SK-N-SH (cell line): Measurements from ENCODE around the gene ANKRD13B. TPM values are rescaled to one million over a fixed set of nuclear protein-coding genes. Genes with fewer than 3 reads are reported as not detected.

ENCODE experiments used
- CTCF ChIA-PET: fragments of 300-600, 350-600 bp; formaldehyde crosslinking; extraction: SDS; loops from one replicate; lab custom pipeline; 2021; lab: Yijun Ruan, JAX
- POLR2A ChIA-PET: fragments of 350-600 bp; sonication (Branson Sonifier 250); formaldehyde crosslinking; extraction: SDS; loops from one replicate; lab custom pipeline; 2020; ENCODE audit warnings: antibody characterized with exemption, inconsistent platforms; lab: Yijun Ruan, JAX
- DNase-seq: peaks from one replicate; pipeline ENCODE4 v3.0.0; 2012
- H2AFZ ChIP-seq: fragments of 200-600 bp; sonication (generic); 2 replicates; pipeline ENCODE4 v1.8.1; 2016; ENCODE audit warnings: antibody characterized with exemption, mild to moderate bottlenecking, low read depth
- H3F3A ChIP-seq: fragments of 200-600 bp; sonication (generic); replicated peaks from 2 replicates; pipeline ENCODE3; 2016; ENCODE audit warnings: antibody characterized with exemption, mild to moderate bottlenecking; ENCODE audit not compliant: insufficient read depth
- H3K27ac ChIP-seq, 2 experiments: fragments of 200-500 bp in 1 of 2; fragments of 200-600 bp in 1 of 2; sonication (Bioruptor generic) in 1 of 2; sonication (generic), shearing (Covaris generic) in 1 of 2; 2 replicates each; pipeline versions ENCODE4 v1.5.1 to v1.6.1; 2014 to 2016; ENCODE audit warnings: low read depth in 2 of 2, inconsistent platforms in 1 of 2, low read length in 1 of 2, mild to moderate bottlenecking in 1 of 2, mixed read lengths in 1 of 2
- H3K27me3 ChIP-seq: fragments of 200-600 bp; sonication (generic), shearing (Covaris generic); 2 replicates; pipeline ENCODE4 v1.6.1; 2016; ENCODE audit warnings: mixed run types; ENCODE audit not compliant: insufficient read depth
- H3K36me3 ChIP-seq, 2 experiments: fragments of 200-500 bp in 1 of 2; fragments of 200-600 bp in 1 of 2; sonication (Bioruptor generic) in 1 of 2; sonication (generic) in 1 of 2; replicated peaks in 1 of 2; 2 replicates each; pipeline versions ENCODE3 to v1.5.1; 2014 to 2016; ENCODE audit warnings: low read length in 1 of 2, mild to moderate bottlenecking in 1 of 2; ENCODE audit not compliant: insufficient read depth in 2 of 2, control insufficient read depth in 1 of 2
- H3K4me1 ChIP-seq, 2 experiments: fragments of 200-500 bp in 1 of 2; fragments of 200-600 bp in 1 of 2; sonication (Bioruptor generic) in 1 of 2; sonication (generic), shearing (Covaris generic) in 1 of 2; 2 replicates each; pipeline versions ENCODE4 v1.5.1 to v1.6.1; 2014 to 2016; ENCODE audit warnings: low read depth in 1 of 2, low read length in 1 of 2, mixed run types in 1 of 2; ENCODE audit not compliant: insufficient read depth in 2 of 2, control insufficient read depth in 1 of 2
- H3K4me2 ChIP-seq: fragments of 200-600 bp; sonication (generic), shearing (Covaris generic); 2 replicates; pipeline ENCODE4 v1.6.1; 2017; ENCODE audit warnings: mixed run types
- H3K4me3 ChIP-seq, 2 experiments: fragments of 200-500 bp in 1 of 2; fragments of 200-600 bp in 1 of 2; sonication (Bioruptor generic) in 1 of 2; sonication (generic), shearing (Covaris generic) in 1 of 2; 2 replicates each; pipeline versions ENCODE4 v1.5.1 to v1.8.1; 2014 to 2016; ENCODE audit warnings: low read depth in 2 of 2, inconsistent platforms in 1 of 2, low read length in 1 of 2, mild to moderate bottlenecking in 1 of 2, mixed read lengths in 1 of 2, moderate library complexity in 1 of 2
- H3K79me2 ChIP-seq: fragments of 200-600 bp; sonication (generic); 2 replicates; pipeline ENCODE4 v1.8.1; 2017; ENCODE audit warnings: mild to moderate bottlenecking; ENCODE audit not compliant: insufficient read depth
- H3K9ac ChIP-seq: fragments of 200-600 bp; sonication (generic); 2 replicates; pipeline ENCODE4 v1.6.1; 2017; ENCODE audit warnings: mixed run types
- H3K9me2 ChIP-seq: fragments of 200-600 bp; sonication (generic); 2 replicates; pipeline ENCODE4 v1.6.1; 2017; ENCODE audit warnings: mixed run types
- H3K9me3 ChIP-seq: fragments of 200-600 bp; sonication (generic); 2 replicates; pipeline ENCODE4 v1.6.1; 2017; ENCODE audit warnings: mixed run types, mild to moderate bottlenecking, moderate library complexity
- H4K20me1 ChIP-seq: fragments of 200-600 bp; sonication (generic); 2 replicates; pipeline ENCODE4 v1.6.1; 2017; ENCODE audit warnings: mild to moderate bottlenecking, mixed run types; ENCODE audit not compliant: insufficient read depth
- CHD2 ChIP-seq: fragments of 150-350 bp; IDR thresholded peaks from 2 replicates; pipeline ENCODE4 v1.6.1; 2018; ENCODE audit warnings: low read length; ENCODE audit not compliant: partially characterized antibody
- CTCF ChIP-seq: fragments of 200-600 bp; sonication (generic); IDR thresholded peaks from 2 replicates; pipeline ENCODE4 v1.6.1; 2017; ENCODE audit warnings: antibody characterized with exemption, mild to moderate bottlenecking, moderate library complexity
- ELF1 ChIP-seq: IDR thresholded peaks from 2 replicates; pipeline ENCODE4 v1.4.0; 2012
- FOXJ3 ChIP-seq: sonication (generic); formaldehyde crosslinking; IDR thresholded peaks from 2 replicates; pipeline ENCODE4 v1.5.1; 2020; ENCODE audit warnings: mild to moderate bottlenecking, missing genetic modification reagents
- JUND ChIP-seq: IDR thresholded peaks from 2 replicates; pipeline ENCODE4 v1.4.0; 2012
- MAX ChIP-seq: IDR thresholded peaks from 2 replicates; pipeline ENCODE4 v1.4.0; 2012; ENCODE audit warnings: low read depth
- MXI1 ChIP-seq: IDR thresholded peaks from 2 replicates; pipeline ENCODE4 v1.6.1; 2012; ENCODE audit warnings: mild to moderate bottlenecking, low read depth, low read length, improper control_type of control experiment
- NRF1 ChIP-seq: IDR thresholded peaks from 2 replicates; pipeline ENCODE4 v1.6.1; 2012; ENCODE audit warnings: low read depth, mild to moderate bottlenecking, low read length
- POLR2AphosphoS5 ChIP-seq: IDR thresholded peaks from 2 replicates; pipeline ENCODE4 v1.6.1; 2012; ENCODE audit warnings: low read depth, low read length
- RAD21 ChIP-seq: IDR thresholded peaks from 2 replicates; pipeline ENCODE4 v1.6.1; 2012; ENCODE audit warnings: mild to moderate bottlenecking, low read length
- RFX5 ChIP-seq: IDR thresholded peaks from 2 replicates; pipeline ENCODE4 v1.6.1; 2012; ENCODE audit warnings: mild to moderate bottlenecking, improper control_type of control experiment, low read length
- SMC3 ChIP-seq: IDR thresholded peaks from 2 replicates; pipeline ENCODE4 v1.6.1; 2012; ENCODE audit warnings: low read depth, low read length, improper control_type of control experiment
- WGBS: methylation state at CpG from one replicate; pipeline ENCODE4 v1.1.6; 2017; ENCODE audit warnings: low lambda C conversion rate; 5-methylcytosine and 5-hydroxymethylcytosine counted together
- polyA plus RNA-seq, 3 experiments: library from polyadenylated mRNA; depleted of rRNA; stranded (reverse); fragments of >200 nt; gene quantifications; 2 replicates each; pipeline ENCODE4 v1.2.3, GENCODE V29; 2012

ANKRD13B gene
- polyA plus RNA-seq, 1 of the 3 experiments (the other 2 are of a cell fraction) = 16.1 TPM

GRCh38 chr17:29567304-29567553 is 25.7 kb upstream of the ANKRD13B start (continued):
- TF ChIP-seq NRF1 = no peak
- no peak for TF ChIP-seq CTCF

GRCh38 chr17:29567554-29568330 is 25.2 kb upstream of the ANKRD13B start:
- no peaks in the 10 kb centered on the region for H3K9me2 ChIP-seq
- H2AFZ ChIP-seq = peak overlapping the region; percentile 97
- peak overlapping the region; percentile 76 to 81 for H3K4me3 ChIP-seq
- H3K36me3 ChIP-seq = peaks cover 3 to 4% of the 10 kb centered on the region in 2 experiments
- peaks cover 10% of the 10 kb centered on the region; the same call in 1 of the 2 replicates for H3K79me2 ChIP-seq
- peaks cover 8 to 22% of the 10 kb centered on the region in 2 experiments; a peak in 1 of 4 replicates for H3K4me1 ChIP-seq
- peak overlapping the region; percentile 62 for H3K9ac ChIP-seq
- WGBS = 3% methylated on average over 33 of the region's 63 CpGs
- peak; percentile 87 for DNase-seq
- CTCF ChIA-PET = interaction anchor here (0.6 to 11.6 kb wide), 23 partner anchors 8 to 537 kb away, joined by 3 to 166 read pairs (median 3); partner anchors contain the start of genes ANKRD13B and GIT1
- POLR2A ChIA-PET = interaction anchor here (0.5 to 1.1 kb wide), 2 partner anchors 23 to 1529 kb away, joined by 3 to 5 read pairs; no protein-coding TSS in a partner anchor
- peak overlapping the region; percentile 77 to 89 for H3K27ac ChIP-seq
- H3K27me3 ChIP-seq = no peaks in the 10 kb centered on the region
- H3K9me3 ChIP-seq = no peaks in the 10 kb centered on the region
- peaks cover 7% of the 10 kb centered on the region for H3F3A ChIP-seq
- no peaks in the 10 kb centered on the region for H4K20me1 ChIP-seq
- H3K4me2 ChIP-seq = peak overlapping the region; percentile 92
- TF ChIP-seq POLR2AphosphoS5 = peak; percentile 15; the same call in 1 of the 2 replicates
- no peak for TF ChIP-seq NRF1
- TF ChIP-seq CTCF = peak; percentile 45
- 0 out of 2 replicates have a peak, but pooled peaks have one; percentile 18 for TF ChIP-seq FOXJ3 (CRISPR knock-in tag)

GRCh38 chr17:29568331-29569244 is 24.3 kb upstream of the ANKRD13B start, which contains the start of gene TP53I13:
TP53I13 (plus strand) TSS chr17:29568701; CDS start chr17:29568759, 58 bp downstream.
- H3K9ac ChIP-seq = peak within 1 kb of the TSS; percentile 79
- H3K4me3 ChIP-seq = peak within 1 kb of the TSS; percentile 76 to 85
- POLR2A ChIA-PET = interaction anchor here (0.5 to 1.1 kb wide), 3 partner anchors 22 to 1528 kb away, joined by 3 to 5 read pairs (median 3); no protein-coding TSS in a partner anchor
- H3F3A ChIP-seq = peaks cover 7% of the 10 kb centered on the region
- 0 out of 2 replicates have a peak, but pooled peaks cover 4% of the 10 kb centered on the region for H4K20me1 ChIP-seq
- H3K4me1 ChIP-seq = peaks cover 8 to 27% of the 10 kb centered on the region in 2 experiments; a peak in 1 of 4 replicates
- DNase-seq = peak; percentile 96
- H3K79me2 ChIP-seq = peaks cover 10% of the 10 kb centered on the region; the same call in 1 of the 2 replicates
- peak within 1 kb of the TSS; percentile 77 to 89 for H3K27ac ChIP-seq
- no peak for TF ChIP-seq RAD21
- TF ChIP-seq MXI1 = no peak; the same call in none of the 2 replicates
- peak; percentile 44 for TF ChIP-seq CHD2
- peak; percentile 57; the same call in 1 of the 2 replicates for TF ChIP-seq MAX
- TF ChIP-seq POLR2AphosphoS5 = peak; percentile 46; the same call in 1 of the 2 replicates
- no peak for TF ChIP-seq JUND
- no peak for TF ChIP-seq RFX5
- TF ChIP-seq ELF1 = 0 out of 2 replicates have a peak, but pooled peaks have one; percentile 5
- no peak for TF ChIP-seq SMC3
- TF ChIP-seq NRF1 = peak; percentile 54
- peak within 1 kb of the TSS; percentile 92 for H3K4me2 ChIP-seq
- H3K9me3 ChIP-seq = no peaks in the 10 kb centered on the region
- H3K27me3 ChIP-seq = no peaks in the 10 kb centered on the region
- H3K36me3 ChIP-seq = peaks cover 4 to 9% of the 10 kb centered on the region in 2 experiments
- CTCF ChIA-PET = interaction anchor here (0.6 to 11.6 kb wide), 18 partner anchors 8 to 537 kb away, joined by 3 to 166 read pairs (median 3); partner anchors contain the start of genes ANKRD13B and GIT1
- 4% methylated on average over 21 of the region's 85 CpGs for whole genome bisulfite sequencing
- no peaks in the 10 kb centered on the region for H3K9me2 ChIP-seq
- peak within 1 kb of the TSS; percentile 97 for H2AFZ ChIP-seq
